Effector memory CD4-positive, alpha-beta T cell (primary cell): ENCODE data around the gene LNX2.

ENCODE experiments used
- DNase-seq, 3 donors: peaks; one replicate each; pipeline ENCODE4 v3.0.0-alpha.2; 2020
- H3K27ac ChIP-seq: 2 replicates; pipeline ENCODE4 v1.7.0; 2013; ENCODE audit warnings: mild to moderate bottlenecking, low read length, moderate library complexity; ENCODE audit not compliant: insufficient read depth, poor library complexity, severe bottlenecking
- H3K27me3 ChIP-seq: replicated peaks from 2 replicates; pipeline ENCODE4 v1.7.0; 2013; ENCODE audit warnings: mild to moderate bottlenecking, low read length; ENCODE audit not compliant: insufficient read depth, control insufficient read depth, poor library complexity, severe bottlenecking
- H3K36me3 ChIP-seq: 2 replicates; pipeline ENCODE4 v1.7.0; 2013; ENCODE audit warnings: mild to moderate bottlenecking, low read length, moderate library complexity; ENCODE audit not compliant: control insufficient read depth, insufficient read depth
- H3K4me1 ChIP-seq: 2 replicates; pipeline ENCODE4 v1.7.0; 2013; ENCODE audit warnings: low read length, mild to moderate bottlenecking; ENCODE audit not compliant: control insufficient read depth, insufficient read depth, poor library complexity, severe bottlenecking
- H3K4me3 ChIP-seq: 2 replicates; pipeline ENCODE4 v1.7.0; 2013; ENCODE audit warnings: low read length, low read depth, mild to moderate bottlenecking; ENCODE audit not compliant: insufficient read depth, poor library complexity, severe bottlenecking
- H3K9me3 ChIP-seq: 2 replicates; pipeline ENCODE4 v1.7.0; 2013; ENCODE audit warnings: mild to moderate bottlenecking, low read length, moderate library complexity; ENCODE audit not compliant: control insufficient read depth

Gene LNX2

DNA sequence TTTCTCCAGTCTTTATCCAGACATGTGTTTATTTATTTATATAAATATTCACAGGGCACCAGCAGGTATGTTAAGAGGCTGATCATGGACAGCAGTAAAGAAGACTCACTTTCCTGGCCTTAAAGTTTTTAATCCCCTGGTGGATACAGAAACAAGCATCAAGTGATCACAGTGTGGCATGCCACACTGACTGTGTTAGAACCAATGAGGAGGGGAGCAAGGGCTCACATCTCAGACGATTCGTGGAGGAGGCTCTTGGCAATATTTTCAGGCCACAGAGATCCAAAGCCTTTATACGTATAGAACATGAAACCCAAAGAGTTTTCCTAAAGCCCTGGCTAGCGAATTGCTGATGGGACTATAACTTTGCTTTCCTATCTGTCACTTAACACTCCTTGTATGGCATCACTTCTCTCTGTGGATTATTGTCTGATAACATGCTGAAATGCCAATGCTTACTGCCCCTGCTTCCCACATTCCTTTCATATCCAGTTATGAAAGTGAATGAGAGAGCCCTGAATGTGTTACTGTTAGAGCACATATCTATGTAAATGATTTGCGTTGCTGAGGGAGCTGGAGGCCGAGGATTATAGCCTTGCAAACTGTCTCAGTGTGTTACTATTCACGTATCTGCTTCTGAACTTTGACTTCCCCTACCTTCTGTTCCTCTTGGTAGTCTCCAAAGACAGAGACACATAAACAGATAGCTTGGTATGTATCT lies 39.0 kb upstream of the LNX2 start:
- Histone ChIP-seq H3K4me1 (no peaks in the 10 kb centered on the region), H3K9me3 (no peaks in the 10 kb centered on the region), H3K27me3 (no peaks in the 10 kb centered on the region), H3K4me3 (no peak overlapping the region), H3K36me3 (peaks cover 4% of the 10 kb centered on the region), H3K27ac (no peak overlapping the region)
- no peak for DNase-seq

DNA sequence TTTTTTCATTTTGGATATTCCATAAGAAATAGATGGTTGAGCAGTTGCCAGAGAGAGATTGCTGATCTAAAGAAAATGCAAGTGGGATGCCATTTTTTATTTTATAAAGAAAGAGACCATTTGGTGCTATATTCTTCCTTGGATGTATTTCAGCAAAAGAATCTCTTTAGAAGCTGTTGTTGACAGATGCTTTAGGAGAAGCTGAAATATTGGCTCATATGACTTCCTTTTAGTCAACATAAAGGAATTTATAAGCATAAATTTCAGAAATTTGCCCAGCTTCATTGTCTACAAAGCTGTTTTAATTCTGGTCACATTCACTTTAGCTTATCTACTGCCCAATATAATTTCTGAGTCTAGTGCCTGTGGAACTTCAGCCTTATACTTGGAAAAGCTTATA lies 38.2 kb upstream of the LNX2 start:
- peaks cover 4% of the 10 kb centered on the region for H3K36me3 ChIP-seq

DNA sequence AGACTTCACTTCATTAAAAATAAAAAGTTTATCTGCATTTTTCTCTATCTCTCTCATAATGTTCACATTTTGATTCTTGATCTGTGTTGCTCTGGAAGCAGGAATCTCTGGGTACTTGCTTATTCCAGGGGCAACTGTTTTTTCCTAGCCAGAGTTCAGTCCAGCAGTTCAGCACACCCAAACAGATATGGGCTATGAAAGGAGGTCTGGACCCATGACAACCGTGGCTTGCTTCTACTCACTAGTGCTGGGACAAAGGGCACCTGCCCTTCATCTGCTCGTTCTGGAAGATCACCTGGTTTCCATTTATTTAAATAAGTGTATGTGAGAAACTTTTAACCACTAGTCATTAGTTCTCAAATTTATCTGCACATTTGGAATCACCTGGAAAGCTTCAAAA lies 37.4 kb upstream of the LNX2 start:
- no peak for DNase-seq
- peaks cover 4% of the 10 kb centered on the region for H3K36me3 ChIP-seq
- H3K4me3 ChIP-seq = no peak overlapping the region
- no peaks in the 10 kb centered on the region for H3K9me3 ChIP-seq
- no peaks in the 10 kb centered on the region for H3K27me3 ChIP-seq
- no peak overlapping the region for H3K27ac ChIP-seq
- no peaks in the 10 kb centered on the region for H3K4me1 ChIP-seq

More for the DNA sequence above, 38.2 kb upstream of the LNX2 start:
- H3K27ac ChIP-seq = no peak overlapping the region
- H3K27me3 ChIP-seq = no peaks in the 10 kb centered on the region
- H3K9me3 ChIP-seq = no peaks in the 10 kb centered on the region
- no peak overlapping the region for H3K4me3 ChIP-seq
- H3K4me1 ChIP-seq = no peaks in the 10 kb centered on the region
- DNase-seq = no peak

DNA sequence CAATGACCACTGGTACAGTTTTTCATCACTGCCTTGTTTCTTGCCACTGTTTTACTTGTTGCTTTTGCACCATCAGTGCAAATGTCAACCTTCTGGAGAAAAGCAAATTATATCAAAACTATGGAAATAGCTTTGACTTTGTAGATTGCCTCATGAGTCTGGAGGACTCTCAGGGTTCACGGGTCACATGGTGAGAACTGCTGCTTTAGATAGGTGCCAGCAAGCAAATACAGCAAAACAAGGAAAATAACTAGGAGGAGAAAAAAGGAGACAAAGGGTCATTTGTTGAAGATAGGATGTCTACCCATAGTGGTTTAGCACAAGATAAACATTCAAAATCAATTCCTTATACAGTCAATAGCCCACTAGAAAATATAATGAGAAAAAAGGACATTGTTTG lies 34.5 kb upstream of the LNX2 start:
- Histone ChIP-seq H3K27me3 (no peaks in the 10 kb centered on the region), H3K36me3 (peaks cover 22% of the 10 kb centered on the region), H3K4me3 (no peak overlapping the region), H3K4me1 (no peaks in the 10 kb centered on the region), H3K27ac (no peak overlapping the region), H3K9me3 (peaks cover 7% of the 10 kb centered on the region)
- DNase-seq = no peak

DNA sequence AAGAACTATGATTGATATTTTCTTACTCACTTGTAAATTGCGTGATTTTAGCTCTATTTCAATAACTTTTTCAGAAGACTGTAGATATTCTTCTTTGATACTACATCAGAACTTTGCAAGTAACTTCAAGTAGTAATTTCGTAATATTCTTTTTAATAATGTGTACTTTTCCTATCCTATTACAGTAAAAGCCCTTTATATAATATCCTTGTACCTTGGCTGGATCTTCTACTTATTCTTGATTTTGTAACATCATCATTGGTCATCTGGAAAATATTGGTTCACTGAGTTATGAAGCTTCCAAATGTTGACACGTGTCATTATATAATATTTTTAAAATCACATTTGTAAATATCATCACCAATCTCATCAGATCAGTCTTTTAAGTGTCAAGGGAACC lies 33.7 kb upstream of the LNX2 start:
- Histone ChIP-seq H3K27ac (no peak overlapping the region), H3K9me3 (peaks cover 10% of the 10 kb centered on the region), H3K36me3 (peaks cover 30% of the 10 kb centered on the region), H3K4me1 (no peaks in the 10 kb centered on the region), H3K27me3 (no peaks in the 10 kb centered on the region), H3K4me3 (no peak overlapping the region)
- no peak for DNase-seq

DNA sequence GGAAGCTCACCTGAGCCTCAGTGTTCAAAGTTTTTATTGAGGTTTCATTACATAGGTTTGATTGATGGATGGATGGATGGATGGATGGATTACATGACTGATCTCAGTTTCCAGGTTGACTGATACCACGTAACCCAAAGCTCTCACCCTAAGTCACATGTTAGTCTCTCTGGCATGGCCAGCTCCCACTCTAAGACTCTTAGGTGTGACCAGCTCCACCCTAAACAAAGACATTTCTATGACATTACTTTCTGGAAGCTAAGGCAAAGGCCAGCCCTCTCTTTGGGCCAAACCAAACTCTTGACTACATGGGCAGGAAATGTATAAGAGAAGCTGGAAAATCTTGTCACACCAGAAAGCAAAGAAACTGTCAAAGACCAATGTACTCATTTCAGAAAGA lies 30.0 kb upstream of the LNX2 start:
- Histone ChIP-seq H3K4me3 (no peak overlapping the region), H3K9me3 (peaks cover 10% of the 10 kb centered on the region), H3K27me3 (no peaks in the 10 kb centered on the region), H3K36me3 (peaks cover 35% of the 10 kb centered on the region), H3K27ac (no peak overlapping the region), H3K4me1 (no peaks in the 10 kb centered on the region)
- no peak for DNase-seq

DNA sequence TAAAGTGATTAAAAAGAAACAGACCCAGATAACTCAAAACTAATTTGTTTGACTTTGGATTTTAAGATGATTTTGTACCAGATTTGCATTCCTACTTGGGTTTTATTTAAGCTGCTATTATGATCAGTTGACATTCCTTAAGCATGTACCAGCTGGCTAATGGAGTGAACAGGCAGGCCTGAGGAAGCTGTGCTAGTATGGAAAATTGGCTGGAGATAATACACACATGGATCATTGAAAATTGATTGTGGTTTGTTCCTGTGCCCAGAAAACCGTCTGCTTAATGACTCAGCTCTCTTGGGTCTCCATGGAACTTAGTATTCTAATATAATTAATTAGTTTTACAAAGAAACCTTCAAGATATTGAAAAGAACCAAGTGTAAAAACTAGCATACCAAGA lies 24.0 kb upstream of the LNX2 start:
- Histone ChIP-seq H3K27ac (no peak overlapping the region), H3K27me3 (no peaks in the 10 kb centered on the region), H3K36me3 (peaks cover 12% of the 10 kb centered on the region), H3K4me3 (no peak overlapping the region), H3K4me1 (no peaks in the 10 kb centered on the region), H3K9me3 (no peaks in the 10 kb centered on the region)
- DNase-seq = no peak

DNA sequence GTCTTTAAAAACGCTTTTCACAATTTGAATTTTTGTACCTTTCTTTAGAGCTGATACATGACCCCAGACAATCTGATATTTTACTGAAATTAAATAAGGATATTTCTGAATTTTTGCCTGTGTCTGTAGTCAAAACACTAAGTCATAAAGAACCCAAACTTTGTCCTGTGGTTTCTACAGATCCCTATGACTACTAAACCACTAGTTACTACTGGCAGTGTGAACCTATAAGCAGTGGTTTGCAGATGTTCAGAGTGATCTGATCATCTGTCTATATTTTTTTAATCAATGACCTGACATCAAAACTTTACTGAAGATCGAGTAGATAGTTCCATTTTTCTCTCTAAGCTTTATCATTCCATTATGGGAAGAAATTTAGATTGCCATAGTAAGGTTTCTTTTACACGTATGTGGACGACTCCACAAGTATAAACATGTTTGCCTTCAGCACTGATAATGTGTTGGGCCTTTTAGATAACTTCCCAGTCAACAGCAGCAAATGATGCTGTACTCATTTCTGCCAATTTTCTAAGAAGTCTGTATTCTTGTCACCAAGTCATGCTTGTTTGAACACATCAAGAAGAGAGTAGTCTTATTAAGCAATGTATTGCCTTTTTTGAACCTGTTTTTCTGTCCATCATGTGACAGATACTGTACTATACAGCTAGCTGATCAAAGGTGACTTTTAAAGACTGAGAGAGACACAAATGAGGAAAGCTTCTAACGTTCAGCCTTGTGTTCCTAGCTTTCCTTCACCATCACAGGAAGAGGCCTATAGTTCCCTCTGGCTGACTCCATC lies 23.2 kb upstream of the LNX2 start:
- DNase-seq = no peak
- no peaks in the 10 kb centered on the region for H3K27me3 ChIP-seq
- H3K4me3 ChIP-seq = no peak overlapping the region
- H3K9me3 ChIP-seq = no peaks in the 10 kb centered on the region
- H3K4me1 ChIP-seq = no peaks in the 10 kb centered on the region
- no peak overlapping the region for H3K27ac ChIP-seq
- peaks cover 5% of the 10 kb centered on the region for H3K36me3 ChIP-seq

DNA sequence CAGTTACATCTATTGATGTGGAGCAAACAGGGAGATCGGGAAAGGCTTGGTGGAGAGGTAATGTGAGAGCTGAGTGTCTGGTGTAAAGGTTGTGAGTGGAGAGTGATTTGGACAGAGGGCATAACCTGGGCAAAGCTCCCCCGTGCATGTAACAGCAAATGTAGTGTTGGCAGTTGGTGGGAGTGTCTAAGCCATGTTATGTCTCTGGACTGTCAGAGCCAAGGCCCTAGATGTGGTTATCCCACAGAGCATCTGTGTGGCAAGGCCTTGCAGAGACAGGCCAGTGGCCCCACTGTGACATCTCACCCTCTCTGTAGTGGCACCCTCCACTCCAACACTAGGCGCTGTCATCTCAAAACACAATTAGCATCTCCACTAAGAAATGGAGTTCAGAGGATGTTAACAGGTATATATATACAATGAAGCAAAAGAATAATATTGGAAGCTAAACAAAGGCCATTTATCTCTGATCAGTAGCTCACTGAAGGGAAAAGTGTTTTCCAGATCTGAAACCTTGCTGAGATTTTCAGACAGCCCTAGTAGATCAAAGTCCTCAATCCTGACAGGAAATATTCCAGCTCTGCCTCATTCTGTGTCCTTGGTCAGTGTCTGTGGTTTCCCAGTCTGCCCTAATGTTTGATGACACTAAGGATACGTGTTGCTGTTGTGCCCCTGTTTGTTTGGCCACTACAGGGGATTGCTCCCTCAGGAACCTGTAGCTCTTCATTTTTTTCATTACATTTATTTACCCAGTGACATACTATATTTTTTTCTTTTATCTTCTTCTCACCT lies 21.6 kb upstream of the LNX2 start:
- H3K27ac ChIP-seq = no peak overlapping the region
- no peak overlapping the region for H3K4me3 ChIP-seq
- no peaks in the 10 kb centered on the region for H3K27me3 ChIP-seq
- H3K4me1 ChIP-seq = no peaks in the 10 kb centered on the region
- H3K36me3 ChIP-seq = no peaks in the 10 kb centered on the region
- no peaks in the 10 kb centered on the region for H3K9me3 ChIP-seq
- no peak for DNase-seq

DNA sequence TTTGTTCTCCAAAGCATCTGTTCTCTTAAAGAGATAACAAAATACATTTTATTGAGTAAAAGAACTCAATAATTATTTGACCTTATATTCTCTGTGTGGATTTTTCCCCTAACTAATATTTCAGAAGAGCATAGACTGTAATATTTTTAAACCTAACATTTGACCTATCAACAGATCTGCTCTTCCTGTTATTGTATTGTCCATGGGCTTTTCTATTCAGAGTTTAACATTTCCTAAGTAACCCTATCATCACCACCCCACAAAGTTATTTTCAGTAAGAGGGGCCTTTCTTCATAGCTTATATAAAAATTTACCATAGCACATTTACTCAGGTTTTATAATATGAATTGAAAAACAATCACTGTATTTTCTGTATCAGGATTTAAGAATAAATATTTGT lies 18.9 kb upstream of the LNX2 start:
- no peak for DNase-seq
- Histone ChIP-seq H3K27ac (no peak overlapping the region), H3K9me3 (no peaks in the 10 kb centered on the region), H3K27me3 (no peaks in the 10 kb centered on the region), H3K4me3 (no peak overlapping the region), H3K4me1 (no peaks in the 10 kb centered on the region), H3K36me3 (peaks cover 2% of the 10 kb centered on the region)
